CD4-positive, alpha-beta T cell treated with Interleukin-12 subunit alpha and Interleukin-12 subunit beta, for 1 hour (primary cell): Measurements from ENCODE around the gene SOCS4.

Experiments used
- DNase-seq: peaks from one replicate; pipeline ENCODE4 v3.0.0-alpha.2; 2020

The SOCS4 gene

GRCh38 chr14:55092341-55092740 is 65.3 kb downstream of the SOCS4 start:
- DNase-seq: no peak

DNA sequence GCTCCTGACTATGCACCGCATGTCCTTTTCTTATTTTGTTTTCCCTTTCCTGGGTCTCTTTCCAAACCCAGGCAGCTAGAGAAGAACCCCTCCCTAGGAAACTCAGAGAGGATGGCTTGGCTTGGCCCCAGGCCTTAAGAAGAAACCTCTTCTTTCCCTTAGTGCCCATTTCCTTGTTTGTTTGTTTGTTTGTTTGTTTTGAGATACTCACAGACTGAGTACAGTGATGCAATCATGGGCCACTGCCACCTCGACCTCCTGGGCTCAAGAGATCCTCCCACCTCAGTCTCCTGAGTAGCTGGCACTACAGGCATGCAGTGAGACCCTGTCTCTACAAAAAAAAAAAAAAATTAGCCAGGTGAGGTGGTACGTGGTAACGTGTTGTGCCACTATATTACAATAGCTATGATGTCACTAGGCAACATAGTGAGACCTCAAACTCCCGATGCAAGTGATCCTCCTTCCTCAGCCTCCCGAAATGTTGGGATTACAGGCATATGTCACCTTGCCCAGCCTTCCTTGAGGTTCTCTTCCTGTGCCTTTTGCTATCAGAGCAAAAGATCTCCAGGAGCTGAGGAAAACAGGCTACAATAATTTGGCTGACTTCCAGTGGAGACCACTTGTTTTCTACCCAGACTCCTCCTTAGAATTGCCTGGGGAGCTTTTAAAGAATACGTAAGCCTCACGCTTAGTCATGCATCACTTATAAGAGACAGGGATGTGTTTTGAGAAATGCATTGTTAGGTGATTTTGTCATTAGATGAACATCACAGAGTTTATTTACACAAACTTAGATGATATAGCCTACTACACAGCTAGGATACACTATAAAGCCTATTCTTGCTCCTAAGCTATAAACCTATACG is 67.5 kb downstream of the SOCS4 start:
- DNase-seq: no peak

- DNase-seq: peak; percentile 43
Observed at GRCh38 chr14:55097881-55098560, 71.0 kb downstream of the SOCS4 start.

- DNase-seq: no peak
Observed at GRCh38 chr14:55098561-55098898, 71.5 kb downstream of the SOCS4 start.
